SKM-1 treated with dmso at 0.1 percent for 144 hours (cell line): ENCODE data around the gene PHC2.

Source experiments
- DNase-seq: peaks from one replicate; lab custom pipeline; 2025; ENCODE audit not compliant: unreplicated experiment; lab: John Stamatoyannopoulos, UW

Gene PHC2

DNA sequence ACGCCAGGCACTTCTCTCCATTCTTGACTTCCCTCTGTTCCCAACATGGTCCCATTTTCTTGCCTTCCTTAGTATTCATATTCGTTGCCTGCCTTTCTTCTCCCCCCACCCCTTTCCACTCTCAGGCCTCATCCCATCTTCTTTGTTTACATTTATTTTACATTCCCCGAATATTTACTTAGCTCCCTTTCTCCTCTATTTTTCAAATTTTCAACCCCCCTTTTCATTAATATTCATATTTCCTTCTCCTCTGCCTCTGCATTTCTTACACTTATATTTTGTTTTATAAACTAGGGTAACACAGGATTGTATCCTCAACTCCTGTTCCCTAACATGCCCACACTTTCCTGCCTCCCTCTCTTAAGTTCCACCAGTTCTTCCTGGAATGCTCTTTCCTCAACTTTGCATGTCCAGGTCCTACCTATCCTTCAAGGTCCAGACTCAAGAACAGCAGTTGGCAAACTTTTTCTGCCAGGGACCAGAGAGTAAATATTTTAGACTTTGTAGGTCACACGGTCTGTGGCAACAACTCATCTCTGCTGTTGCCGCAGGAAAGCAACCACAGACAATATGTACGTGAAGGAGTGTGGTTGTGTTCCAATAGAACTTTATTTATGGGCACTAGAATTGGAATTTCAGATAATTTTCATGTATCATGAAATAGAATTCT, 80.1 kb downstream of the PHC2 start:
- no peak for DNase-seq

DNA sequence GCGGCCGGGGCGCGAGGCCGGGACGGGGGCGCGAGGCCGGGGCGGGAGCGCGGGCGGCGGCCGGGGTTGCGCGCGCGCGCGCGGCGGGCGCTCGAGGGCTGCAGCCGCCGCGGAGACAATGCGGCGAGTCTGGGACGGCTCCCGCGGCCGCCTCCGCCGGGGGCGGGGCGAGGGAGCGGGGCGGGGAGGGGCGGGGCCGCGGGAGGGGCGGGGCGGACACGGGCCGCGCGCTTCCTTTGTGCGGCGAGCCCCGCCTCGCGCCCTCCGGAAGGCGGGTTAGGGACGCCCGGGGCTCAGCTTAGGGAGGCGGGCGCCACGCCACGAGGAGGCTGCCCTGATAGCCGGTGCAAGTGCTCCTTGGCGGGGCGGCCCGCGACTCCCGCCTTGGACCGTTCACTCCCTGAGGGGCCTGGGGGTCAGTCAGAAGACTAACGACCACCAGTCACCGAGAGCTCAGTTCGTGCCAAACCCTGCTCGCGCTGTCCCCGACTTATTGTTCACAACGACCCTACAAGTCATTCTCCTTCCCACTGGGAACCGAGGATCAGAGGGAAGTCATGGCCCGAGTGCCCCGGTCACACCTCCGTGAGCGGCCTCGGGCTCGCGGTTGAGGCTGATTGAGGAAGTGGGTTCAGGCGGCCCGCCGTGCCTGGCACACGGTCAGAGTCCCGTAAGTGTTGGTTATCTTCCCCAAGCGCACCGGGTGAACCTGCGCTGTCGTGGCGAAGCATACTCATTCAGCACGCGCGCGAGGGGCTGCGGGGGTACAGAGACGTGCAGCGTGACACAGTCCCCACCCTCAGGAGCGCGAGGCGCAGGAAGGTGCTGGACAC, 80.9 kb downstream of the PHC2 start:
- peak; percentile 74 for DNase-seq

DNA sequence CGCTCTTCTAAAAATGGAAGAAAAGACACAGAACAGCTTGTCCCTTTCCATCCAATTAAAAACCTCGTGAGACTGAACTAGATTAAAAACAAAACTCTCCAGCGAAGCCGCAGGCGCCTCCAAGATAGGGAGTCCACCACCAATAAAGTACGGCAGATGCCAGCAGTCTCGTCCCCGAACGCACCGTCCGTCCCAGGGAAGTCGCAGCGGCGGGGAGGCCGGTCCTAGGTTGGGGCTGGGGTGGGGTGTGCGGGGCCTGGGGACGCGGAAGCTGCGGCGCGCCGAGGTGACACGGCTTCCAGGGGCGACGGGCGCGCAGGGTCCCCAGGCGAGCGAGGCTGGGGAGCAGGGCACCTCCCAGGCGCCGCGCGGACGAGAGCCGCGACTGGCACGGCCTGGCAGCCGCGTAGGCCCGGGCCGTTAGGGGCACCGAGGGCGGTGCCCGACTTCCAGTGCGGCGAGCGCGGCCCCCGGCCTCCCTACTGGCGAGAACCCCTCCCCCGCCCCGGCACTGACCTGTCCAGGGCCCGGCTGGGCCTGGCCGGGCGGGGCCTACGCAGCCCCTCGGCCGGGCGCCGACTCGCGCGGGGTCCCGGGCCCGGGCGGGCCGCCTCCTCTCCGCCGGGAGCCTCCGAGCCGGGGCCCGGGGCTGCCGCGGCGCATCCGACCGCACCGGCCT, 81.7 kb downstream of the PHC2 start:
- no peak for DNase-seq

DNA sequence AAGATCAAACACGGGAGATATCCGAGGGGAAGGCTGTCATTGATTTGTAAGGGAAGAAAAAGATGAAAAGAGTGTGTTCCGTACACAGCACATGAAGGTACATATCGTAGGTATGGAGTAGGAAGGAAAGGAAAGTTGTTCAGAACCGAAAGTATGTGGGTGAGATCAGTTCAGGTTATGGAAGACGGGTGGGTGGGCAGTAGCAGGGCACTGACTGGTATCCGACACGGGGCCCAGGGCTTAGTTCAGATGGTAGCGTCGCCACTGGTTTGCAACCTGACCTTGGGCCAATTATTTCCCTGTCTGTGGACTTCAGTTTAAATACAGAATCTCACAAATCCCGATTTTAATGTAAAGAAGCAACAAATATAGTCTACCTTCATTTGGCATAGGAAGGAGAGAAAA, 82.2 kb downstream of the PHC2 start:
- DNase-seq, result no peak

DNA sequence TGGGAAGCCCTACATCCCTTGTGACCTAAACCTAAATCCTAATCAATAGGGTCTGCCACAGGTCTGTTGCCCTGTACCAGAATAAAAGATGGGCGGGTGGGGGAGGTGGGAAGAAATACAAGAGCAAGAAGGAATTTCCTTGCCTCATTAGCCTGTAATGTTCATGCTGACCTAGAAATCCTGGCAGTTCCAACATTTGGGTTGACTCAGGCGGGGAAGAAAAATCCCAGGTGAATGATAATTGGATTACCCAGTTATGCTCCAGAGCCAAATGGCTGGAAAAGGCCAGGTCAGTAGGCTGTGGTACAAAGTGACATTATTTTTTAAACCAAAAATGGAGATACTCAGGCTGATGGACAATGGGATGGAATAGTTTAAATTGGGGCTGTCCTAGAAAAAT, 82.7 kb downstream of the PHC2 start:
- DNase-seq, result no peak

DNA sequence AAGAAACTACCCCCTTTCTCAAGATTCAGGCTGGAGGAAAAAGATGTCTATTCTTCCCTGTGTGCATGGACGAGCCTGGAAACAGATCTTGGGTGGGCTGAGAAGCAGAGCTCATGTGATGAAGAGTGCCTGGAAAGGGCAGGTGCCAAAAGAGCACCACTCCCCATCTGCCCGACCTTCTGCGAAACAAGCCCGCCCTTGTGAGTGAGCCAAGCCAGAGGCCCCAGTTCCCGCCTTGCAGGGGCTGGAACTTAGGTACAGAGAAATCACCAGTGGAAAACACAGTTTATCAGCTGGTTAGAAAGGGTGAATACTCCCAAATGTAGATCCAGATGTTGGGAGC, 83.3 kb downstream of the PHC2 start:
- DNase-seq, result no peak

DNA sequence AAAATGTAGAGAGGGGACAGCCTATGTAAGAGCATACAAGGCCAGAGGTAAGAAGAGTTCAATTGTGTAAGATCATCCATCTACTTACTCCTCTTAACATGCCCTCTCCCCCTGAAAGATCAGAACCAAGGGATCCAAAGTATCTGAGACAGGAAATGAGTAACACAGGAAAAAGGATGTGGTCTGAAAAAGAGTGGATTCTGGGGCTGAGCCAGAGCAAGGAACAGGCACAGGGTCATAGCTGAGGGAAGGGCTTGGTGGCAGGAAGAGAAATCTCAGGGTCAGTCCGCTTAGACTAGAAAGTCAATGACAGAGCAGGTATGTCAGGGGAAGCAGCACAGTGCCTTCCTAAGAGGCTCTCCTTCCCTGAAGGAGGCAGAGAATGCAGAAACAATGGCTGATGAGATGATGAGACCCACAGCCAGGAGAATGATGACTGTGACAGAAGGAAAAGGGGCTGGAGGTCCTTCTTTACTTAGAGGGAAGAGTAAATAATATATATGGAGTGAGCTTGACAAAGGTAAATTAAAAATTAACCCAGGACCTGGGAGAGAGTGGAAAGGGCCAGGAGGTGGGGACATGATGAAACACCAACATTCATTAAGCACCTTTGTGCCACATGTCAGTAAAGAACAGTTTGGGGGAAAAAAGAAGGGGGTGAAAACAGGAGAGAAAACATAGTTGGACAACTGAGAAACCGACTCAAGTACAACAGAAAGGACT, 83.8 kb downstream of the PHC2 start:
- peak; percentile 58 for DNase-seq

DNA sequence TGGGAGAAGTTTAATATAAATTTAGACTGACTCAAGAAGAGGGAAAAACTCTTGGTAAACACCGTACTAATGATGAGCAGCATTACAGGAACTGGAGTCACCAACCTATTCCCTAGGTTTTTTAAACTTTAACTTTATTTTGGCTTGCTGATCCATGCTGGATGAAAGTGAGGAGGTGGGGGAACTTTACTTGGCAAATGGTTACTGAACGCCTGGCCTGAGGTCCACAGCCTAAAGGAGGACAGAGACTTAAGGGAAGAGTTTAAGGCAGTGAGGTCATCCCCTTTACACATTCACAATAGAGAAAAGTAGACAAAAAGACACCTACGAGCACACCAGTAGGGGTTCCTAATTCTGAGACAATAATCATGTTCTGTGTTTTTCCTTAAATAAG, 84.4 kb downstream of the PHC2 start:
- DNase-seq, result no peak

DNA sequence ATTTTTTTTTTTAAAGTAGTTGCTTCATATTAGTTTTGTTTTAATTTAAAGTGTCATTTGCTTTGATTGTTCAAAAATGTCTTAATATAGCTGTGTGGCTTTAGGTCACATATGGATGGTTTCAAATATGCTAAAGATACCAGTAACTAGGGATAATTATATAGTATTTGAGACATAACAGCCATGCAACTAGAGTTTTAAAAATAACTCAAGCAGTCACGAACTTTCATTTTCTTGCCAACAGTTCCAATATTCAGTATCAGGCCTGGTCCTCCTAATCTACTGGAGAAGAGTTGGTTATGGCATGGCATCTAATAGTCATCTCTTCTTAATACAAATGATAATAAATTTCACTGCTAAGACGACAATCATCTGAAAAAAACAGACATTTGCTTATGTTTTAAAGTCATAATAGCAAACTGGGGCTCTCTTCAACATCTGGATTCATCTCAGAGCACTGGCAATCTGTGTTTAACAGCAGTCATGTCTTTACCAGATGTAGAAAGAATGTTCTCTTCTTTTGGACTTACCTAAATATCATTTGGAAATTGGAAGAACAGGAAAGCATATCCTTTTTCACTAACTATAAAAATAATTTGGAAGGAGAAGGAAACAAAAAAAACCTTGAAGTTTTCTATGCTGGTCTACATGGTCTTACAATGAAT, 85.9 kb downstream of the PHC2 start:
- no peak for DNase-seq

DNA sequence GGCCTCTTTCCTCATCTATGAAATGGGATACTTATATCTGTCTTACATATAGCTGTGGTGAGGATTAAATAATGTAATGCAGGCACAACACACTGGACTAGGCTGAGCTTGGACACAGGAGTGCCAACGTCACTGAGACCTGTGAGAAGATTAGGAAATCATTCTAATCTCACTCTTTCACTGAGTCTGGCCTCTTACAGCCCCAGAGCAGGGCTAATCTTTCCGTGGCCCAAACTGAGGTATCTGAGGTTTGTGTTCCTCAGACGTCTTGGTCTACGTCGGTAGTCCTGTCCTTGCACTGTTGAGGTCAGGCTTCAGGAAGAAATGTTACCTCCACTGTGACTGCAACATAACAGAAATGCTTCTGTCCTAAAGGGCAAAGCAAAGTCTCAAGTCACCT, 87.4 kb downstream of the PHC2 start:
- no peak for DNase-seq

DNA sequence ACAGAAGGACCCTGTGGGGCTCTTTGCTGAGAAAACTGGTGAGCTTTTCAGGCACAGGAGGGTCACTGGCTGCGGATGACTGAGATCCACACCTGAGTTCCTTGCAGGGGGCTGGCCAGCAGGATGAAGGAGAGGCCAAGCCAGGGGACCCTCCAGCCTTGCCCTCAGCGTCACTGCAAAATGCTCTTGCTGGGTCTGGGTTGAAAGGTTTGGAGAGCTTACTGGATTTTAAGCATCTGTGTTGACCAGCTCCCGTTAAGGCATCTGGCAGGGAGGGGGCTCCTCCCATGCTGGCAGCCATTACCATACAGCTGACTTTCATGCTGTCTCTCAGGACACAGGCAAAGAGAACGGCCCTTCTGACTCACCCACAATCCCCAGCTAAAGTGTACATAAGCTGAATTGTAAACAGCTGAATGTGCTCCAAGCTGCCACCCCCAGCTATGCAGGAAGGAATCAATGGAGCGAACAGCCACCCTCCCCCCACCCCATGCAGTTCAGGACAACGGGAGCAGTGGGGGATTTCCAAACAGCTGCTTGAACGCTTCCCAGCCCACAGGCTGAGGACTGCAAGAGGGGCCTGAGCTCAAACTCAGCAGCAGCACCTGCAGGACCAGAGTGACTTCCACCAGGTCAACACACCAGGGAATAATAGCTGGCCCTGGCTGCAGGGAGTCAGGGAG, 88.7 kb downstream of the PHC2 start:
- no peak for DNase-seq

DNA sequence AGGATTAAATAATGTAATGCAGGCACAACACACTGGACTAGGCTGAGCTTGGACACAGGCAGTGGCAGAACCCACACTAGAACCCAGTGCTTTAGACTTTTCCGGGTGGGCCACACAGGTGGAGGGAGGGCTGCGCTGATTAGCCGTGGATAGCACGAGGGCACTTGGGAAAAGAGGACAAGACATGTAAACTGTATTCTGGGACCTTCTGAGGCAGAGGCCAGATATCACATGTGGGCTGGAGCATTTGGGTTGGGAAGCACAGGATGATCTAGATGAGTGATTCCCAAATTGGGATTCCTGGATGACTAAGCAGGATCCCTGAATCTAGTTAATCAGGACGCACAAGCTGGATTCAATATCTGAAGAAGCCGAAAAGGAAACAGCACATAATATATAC, 89.7 kb downstream of the PHC2 start:
- no peak for DNase-seq

DNA sequence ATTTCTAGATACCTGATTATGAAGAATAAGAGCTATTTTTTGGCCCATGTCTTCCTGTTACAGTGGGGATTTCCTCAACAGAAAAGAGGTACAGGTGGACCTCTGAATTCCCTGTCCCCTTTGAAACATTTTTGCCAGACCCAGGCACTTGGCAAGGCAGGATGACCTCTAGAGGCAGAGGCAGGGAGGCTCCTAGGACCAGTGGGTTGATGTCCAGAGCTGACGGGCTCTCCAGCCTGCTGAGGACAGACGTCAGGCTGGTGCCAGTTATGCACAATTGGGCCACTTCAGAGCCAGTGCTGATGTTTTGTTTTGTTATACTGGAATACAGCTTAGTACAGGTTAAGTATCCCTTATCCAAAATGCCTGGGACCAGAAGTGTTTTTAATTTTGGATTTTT, 91.5 kb downstream of the PHC2 start:
- DNase-seq, result no peak

DNA sequence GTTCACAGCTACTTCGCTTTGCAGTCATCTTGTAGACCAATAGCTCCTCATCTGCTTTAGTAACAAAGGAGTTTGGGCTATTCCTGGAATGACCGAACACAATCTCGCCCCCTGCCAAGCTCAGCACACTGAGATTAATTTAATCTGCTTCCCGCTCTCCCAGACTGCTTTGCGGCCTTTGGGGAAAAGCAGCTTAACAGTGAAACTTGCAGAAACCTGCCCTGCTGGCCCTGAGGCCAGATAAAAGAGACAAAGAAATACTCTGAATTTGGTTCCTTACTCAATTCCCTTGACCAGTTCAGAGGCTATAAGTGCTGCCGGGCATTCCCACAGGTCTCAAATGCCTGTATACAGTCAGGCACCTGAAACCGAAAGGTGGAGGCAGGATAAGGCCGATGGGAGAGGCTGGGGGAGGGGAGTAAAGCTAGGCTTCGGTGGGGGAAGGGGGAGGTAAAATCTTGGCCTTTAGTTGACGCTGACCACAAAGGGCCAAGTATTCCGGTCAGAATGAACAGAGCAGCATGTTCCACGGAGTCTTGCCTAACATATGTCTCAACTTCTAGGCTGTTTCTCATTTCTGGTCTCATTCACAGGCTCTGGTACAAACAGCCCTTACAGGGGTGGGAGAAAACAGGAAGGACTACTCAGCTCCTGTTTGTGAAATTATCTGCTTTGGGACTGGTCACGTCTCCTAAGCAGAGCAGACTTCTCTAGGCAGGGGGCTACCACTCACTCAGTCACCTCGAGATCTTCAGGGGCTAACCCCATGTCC, 92.3 kb downstream of the PHC2 start:
- DNase-seq, result peak; percentile 96

DNA sequence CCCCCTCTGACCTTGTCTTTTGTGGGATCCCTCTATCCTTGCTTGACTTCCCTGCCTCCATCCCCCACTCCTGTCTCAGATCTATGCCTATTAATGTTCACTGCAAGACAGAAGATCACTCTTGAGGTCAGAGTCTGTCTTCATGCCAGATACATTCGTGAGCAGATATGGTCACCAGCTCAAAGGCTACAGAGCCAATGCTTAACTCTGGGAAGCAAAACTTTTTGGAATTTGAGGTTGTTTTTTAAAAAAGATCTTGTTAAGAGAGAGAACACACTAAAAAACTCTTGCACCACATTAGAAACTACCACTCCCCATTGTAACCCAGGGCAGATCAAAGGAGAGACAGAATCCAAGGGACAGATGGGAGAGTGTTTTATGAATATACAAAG, 92.9 kb downstream of the PHC2 start:
- DNase-seq, result no peak

DNA sequence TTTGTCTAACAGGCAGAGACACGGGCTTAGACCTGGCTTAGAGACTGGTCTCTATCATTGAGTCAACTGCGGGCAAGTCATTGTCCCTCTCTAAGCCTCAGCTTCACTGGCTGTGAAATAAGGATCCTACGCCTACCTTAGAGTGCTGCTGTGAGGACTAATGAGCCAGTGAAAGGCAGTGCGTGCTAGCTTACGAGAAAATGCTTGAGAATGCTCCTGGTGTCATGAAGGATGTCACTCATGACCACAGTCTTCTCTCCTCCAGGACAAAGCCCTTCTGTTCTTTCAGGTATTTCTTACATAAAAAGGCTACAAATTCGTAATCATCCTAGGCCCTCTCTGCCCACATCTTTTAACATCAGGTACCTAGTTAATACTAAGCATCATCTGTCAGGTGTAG, 93.5 kb downstream of the PHC2 start:
- DNase-seq, result no peak

DNA sequence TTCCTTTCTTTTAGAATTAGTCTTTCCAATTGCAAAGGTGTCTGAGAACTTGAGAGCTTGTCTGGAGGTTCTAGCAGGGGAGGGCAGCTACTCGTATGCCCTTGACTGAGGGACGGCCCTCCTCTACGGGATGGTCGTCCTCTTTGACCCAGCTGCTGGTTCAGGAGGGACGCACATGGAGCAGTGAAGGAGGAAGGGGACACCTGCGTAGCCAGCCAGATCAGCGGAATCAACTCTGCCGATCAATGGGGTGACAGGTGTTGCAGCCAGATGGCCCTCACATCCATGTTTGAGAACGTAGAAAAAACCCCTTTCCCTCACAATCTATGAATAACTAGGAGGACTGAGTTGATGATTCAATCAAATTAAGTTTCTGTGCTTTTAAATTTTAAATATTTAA, 94.3 kb downstream of the PHC2 start:
- no peak for DNase-seq

DNA sequence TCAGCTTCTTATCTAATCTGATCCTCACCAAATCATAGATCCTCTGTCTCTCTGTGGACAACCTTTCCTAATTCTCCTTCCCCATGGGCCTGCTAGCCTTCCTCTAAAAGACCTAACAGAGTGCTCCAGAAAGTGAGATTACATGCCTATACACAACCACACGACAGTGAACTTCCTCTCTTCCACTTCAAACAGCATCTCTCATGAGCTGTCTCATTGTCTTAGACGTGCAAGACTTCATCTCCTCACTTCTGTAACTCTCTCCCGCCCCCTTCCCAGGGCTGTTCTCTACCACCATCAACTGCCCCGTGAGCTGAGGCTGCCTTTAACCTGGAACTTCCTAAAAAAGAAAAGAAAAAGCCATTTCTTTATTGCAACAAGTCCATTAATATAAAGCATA, 95.9 kb downstream of the PHC2 start:
- DNase-seq, result peak; percentile 83

DNA sequence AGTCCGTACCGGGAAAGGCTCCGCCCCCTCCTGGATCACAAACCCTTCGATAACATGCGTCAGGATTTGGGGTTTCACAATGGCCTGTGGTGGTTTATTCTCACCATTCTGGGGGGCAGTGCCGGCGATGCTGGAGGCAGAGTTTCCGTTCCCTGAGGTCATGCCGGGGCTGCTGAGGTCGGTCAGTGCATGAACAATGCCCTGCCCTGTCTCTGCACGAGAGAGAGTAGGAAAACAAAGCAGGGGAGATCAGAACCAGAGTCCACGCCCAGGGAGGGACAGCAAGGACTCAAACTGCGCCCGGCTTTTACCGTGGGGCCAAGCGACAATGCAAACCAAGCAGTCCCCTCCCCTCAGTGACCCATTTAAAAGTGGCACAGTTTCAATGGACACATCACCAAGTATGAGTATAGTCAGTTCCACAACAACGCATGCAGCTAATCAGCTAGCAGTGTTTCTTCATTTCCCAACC, 96.8 kb downstream of the PHC2 start:
- no peak for DNase-seq

DNA sequence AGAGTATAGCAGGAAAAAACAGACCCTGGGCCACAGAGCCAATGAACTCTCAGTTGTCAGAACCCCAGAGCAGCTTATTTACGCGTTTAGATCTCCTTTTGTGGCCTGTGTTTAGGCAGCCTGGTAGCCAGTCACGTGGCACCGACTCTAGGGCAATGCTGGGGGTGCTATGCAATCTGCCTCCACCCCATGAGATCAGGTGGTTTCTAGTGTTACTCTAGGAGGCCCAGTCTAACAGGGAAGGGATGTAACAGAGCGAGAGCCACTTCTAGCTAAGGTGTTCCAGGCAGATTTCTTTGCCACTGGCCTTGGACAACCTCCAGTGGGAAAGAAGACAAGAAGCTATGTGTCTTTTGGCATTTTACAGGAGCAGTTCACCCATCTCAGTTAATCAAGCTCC, 98.0 kb downstream of the PHC2 start:
- DNase-seq, result no peak
